RWPE1 (cell line): ENCODE results near the gene CCDC183.

Experiments
- CTCF ChIA-PET: fragments of 350-600 bp; sonication (Branson Sonifier 250); formaldehyde crosslinking; extraction: SDS; loops from one replicate; lab custom pipeline; 2021; lab: Yijun Ruan, JAX
- POLR2A ChIA-PET: fragments of 400-600 bp; formaldehyde crosslinking; extraction: SDS; loops from one replicate; lab custom pipeline; 2020; ENCODE audit warnings: antibody characterized with exemption; ENCODE audit not compliant: low non-redundant PET; lab: Yijun Ruan, JAX
- DNase-seq: peaks from one replicate; pipeline ENCODE4 v3.0.0; 2012; ENCODE audit warnings: low spot score
- H3K27ac ChIP-seq: fragments of 450-650 bp; 2 replicates; pipeline ENCODE4 v1.5.1; 2017
- CTCF ChIP-seq: fragments of 450-650 bp; conservative IDR thresholded peaks from 2 replicates; pipeline ENCODE4 v1.5.1; 2017; ENCODE audit warnings: low read depth, mild to moderate bottlenecking

CCDC183 gene

GRCh38 chr9:136789523-136789937 lies 6.6 kb upstream of the CCDC183 start:
- TF ChIP-seq CTCF = no peak
- POLR2A ChIA-PET = interaction anchor here (0.6 kb wide), 1 partner anchor 15 kb away, joined by 3 read pairs; no protein-coding TSS in a partner anchor
- H3K27ac ChIP-seq = no peak overlapping the region
- CTCF ChIA-PET = no interaction called here
- DNase-seq = no peak

GRCh38 chr9:136790640-136791515 lies 5.3 kb upstream of the CCDC183 start, which contains the start of gene TMEM141:
TMEM141 (plus strand) TSS chr9:136791344; CDS start chr9:136791371, 27 bp downstream.
- ChIA-PET POLR2A (interaction anchor here (0.5 to 0.6 kb wide), 2 partner anchors 13 to 95 kb away, joined by 3 read pairs; no protein-coding TSS in a partner anchor), CTCF (interaction anchor here (0.5 to 2.4 kb wide), 5 partner anchors 9 to 156 kb away, joined by 3 to 16 read pairs (median 3); partner anchors contain the start of gene RABL6)
- DNase-seq = peak; percentile 100
- peak within 1 kb of the TSS; percentile 89 for H3K27ac ChIP-seq
- no peak for TF ChIP-seq CTCF

GRCh38 chr9:136791516-136792276 lies 4.4 kb upstream of the CCDC183 start:
- peak; percentile 95 for DNase-seq
- CTCF ChIA-PET = interaction anchor here (0.7 to 2.4 kb wide), 7 partner anchors 9 to 96 kb away, joined by 3 to 16 read pairs (median 4); partner anchors contain the start of gene RABL6
- peak overlapping the region; percentile 89 for H3K27ac ChIP-seq
- POLR2A ChIA-PET = interaction anchor here (1.2 kb wide), 1 partner anchor 15 kb away, joined by 5 read pairs; no protein-coding TSS in a partner anchor
- TF ChIP-seq CTCF = peak; percentile 100

- CTCF ChIA-PET = interaction anchor here (0.6 to 2.4 kb wide), 7 partner anchors 14 to 97 kb away, joined by 3 to 16 read pairs (median 4); partner anchors contain the start of gene RABL6
- POLR2A ChIA-PET = interaction anchor here (1.2 kb wide), 1 partner anchor 14 kb away, joined by 5 read pairs; no protein-coding TSS in a partner anchor
- TF ChIP-seq CTCF = no peak
Measured at GRCh38 chr9:136792321-136793085, 3.6 kb upstream of the CCDC183 start.

GRCh38 chr9:136793086-136793946 lies 2.8 kb upstream of the CCDC183 start:
- ChIA-PET CTCF (interaction anchor here (0.6 to 2.4 kb wide), 7 partner anchors 13 to 235 kb away, joined by 3 to 16 read pairs (median 3); partner anchors contain the start of genes ABCA2 and RABL6), POLR2A (interaction anchor here (1.2 kb wide), 1 partner anchor 13 kb away, joined by 5 read pairs; no protein-coding TSS in a partner anchor)
- peak; percentile 36 for DNase-seq
- no peak for TF ChIP-seq CTCF
- peak overlapping the region; percentile 89 for H3K27ac ChIP-seq

More at GRCh38 chr9:136792321-136793085, 3.6 kb upstream of the CCDC183 start:
- DNase-seq = no peak
- H3K27ac ChIP-seq = peak overlapping the region; percentile 89
